ENCODE measurements around the gene CATSPERB.

Gene CATSPERB

DNA sequence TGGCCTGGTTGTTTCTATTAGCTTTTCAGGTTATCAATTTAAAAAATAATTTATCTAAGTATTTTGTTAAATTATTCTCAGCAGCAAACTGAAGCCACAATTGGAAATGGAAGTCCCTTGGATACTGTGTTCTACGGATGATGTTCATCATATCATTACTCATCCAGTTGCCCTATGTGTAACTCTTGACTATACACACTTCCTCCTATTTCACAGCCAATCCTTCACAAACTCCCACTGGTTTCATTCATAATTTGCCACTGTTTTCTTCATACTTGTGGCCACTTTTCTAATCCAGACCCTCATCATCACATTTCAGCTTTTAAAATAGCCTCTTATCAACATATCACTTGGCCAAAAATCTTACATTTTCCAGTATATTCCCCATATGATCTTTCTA lies 84.0 kb downstream of the CATSPERB start (continued):
- TF ChIP-seq, protein P1, sequence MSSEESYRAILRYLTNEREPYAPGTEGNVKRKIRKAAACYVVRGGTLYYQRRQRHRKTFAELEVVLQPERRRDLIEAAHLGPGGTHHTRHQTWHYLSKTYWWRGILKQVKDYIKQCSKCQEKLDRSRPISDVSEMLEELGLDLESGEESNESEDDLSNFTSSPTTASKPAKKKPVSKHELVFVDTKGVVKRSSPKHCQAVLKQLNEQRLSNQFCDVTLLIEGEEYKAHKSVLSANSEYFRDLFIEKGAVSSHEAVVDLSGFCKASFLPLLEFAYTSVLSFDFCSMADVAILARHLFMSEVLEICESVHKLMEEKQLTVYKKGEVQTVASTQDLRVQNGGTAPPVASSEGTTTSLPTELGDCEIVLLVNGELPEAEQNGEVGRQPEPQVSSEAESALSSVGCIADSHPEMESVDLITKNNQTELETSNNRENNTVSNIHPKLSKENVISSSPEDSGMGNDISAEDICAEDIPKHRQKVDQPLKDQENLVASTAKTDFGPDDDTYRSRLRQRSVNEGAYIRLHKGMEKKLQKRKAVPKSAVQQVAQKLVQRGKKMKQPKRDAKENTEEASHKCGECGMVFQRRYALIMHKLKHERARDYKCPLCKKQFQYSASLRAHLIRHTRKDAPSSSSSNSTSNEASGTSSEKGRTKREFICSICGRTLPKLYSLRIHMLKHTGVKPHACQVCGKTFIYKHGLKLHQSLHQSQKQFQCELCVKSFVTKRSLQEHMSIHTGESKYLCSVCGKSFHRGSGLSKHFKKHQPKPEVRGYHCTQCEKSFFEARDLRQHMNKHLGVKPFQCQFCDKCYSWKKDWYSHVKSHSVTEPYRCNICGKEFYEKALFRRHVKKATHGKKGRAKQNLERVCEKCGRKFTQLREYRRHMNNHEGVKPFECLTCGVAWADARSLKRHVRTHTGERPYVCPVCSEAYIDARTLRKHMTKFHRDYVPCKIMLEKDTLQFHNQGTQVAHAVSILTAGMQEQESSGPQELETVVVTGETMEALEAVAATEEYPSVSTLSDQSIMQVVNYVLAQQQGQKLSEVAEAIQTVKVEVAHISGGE (tag by site-specific recombination; conservative IDR thresholded peaks at IDR 0.05; ENCODE audit: low read depth) = no peak
- TF ChIP-seq, protein P2, sequence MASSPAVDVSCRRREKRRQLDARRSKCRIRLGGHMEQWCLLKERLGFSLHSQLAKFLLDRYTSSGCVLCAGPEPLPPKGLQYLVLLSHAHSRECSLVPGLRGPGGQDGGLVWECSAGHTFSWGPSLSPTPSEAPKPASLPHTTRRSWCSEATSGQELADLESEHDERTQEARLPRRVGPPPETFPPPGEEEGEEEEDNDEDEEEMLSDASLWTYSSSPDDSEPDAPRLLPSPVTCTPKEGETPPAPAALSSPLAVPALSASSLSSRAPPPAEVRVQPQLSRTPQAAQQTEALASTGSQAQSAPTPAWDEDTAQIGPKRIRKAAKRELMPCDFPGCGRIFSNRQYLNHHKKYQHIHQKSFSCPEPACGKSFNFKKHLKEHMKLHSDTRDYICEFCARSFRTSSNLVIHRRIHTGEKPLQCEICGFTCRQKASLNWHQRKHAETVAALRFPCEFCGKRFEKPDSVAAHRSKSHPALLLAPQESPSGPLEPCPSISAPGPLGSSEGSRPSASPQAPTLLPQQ (tag by site-specific recombination; IDR thresholded peaks at IDR 0.05) = no peak
- TF ChIP-seq, protein P3, sequence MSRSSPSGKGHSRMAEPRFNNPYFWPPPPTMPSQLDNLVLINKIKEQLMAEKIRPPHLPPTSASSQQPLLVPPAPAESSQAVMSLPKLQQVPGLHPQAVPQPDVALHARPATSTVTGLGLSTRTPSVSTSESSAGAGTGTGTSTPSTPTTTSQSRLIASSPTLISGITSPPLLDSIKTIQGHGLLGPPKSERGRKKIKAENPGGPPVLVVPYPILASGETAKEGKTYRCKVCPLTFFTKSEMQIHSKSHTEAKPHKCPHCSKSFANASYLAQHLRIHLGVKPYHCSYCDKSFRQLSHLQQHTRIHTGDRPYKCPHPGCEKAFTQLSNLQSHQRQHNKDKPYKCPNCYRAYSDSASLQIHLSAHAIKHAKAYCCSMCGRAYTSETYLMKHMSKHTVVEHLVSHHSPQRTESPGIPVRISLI (tag by site-specific recombination; IDR thresholded peaks at IDR 0.05) = no peak
- TF ChIP-seq, protein P4, sequence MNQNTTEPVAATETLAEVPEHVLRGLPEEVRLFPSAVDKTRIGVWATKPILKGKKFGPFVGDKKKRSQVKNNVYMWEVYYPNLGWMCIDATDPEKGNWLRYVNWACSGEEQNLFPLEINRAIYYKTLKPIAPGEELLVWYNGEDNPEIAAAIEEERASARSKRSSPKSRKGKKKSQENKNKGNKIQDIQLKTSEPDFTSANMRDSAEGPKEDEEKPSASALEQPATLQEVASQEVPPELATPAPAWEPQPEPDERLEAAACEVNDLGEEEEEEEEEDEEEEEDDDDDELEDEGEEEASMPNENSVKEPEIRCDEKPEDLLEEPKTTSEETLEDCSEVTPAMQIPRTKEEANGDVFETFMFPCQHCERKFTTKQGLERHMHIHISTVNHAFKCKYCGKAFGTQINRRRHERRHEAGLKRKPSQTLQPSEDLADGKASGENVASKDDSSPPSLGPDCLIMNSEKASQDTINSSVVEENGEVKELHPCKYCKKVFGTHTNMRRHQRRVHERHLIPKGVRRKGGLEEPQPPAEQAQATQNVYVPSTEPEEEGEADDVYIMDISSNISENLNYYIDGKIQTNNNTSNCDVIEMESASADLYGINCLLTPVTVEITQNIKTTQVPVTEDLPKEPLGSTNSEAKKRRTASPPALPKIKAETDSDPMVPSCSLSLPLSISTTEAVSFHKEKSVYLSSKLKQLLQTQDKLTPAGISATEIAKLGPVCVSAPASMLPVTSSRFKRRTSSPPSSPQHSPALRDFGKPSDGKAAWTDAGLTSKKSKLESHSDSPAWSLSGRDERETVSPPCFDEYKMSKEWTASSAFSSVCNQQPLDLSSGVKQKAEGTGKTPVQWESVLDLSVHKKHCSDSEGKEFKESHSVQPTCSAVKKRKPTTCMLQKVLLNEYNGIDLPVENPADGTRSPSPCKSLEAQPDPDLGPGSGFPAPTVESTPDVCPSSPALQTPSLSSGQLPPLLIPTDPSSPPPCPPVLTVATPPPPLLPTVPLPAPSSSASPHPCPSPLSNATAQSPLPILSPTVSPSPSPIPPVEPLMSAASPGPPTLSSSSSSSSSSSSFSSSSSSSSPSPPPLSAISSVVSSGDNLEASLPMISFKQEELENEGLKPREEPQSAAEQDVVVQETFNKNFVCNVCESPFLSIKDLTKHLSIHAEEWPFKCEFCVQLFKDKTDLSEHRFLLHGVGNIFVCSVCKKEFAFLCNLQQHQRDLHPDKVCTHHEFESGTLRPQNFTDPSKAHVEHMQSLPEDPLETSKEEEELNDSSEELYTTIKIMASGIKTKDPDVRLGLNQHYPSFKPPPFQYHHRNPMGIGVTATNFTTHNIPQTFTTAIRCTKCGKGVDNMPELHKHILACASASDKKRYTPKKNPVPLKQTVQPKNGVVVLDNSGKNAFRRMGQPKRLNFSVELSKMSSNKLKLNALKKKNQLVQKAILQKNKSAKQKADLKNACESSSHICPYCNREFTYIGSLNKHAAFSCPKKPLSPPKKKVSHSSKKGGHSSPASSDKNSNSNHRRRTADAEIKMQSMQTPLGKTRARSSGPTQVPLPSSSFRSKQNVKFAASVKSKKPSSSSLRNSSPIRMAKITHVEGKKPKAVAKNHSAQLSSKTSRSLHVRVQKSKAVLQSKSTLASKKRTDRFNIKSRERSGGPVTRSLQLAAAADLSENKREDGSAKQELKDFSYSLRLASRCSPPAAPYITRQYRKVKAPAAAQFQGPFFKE (tag by site-specific recombination; IDR thresholded peaks at IDR 0.05; ENCODE audit: borderline replicate concordance) = no peak
- TF ChIP-seq GFI1B (tag by site-specific recombination; IDR thresholded peaks at IDR 0.05) (no peak), GLIS2 (tag by site-specific recombination; IDR thresholded peaks at IDR 0.05) (no peak), ZBTB1 (tag by site-specific recombination; IDR thresholded peaks at IDR 0.05) (no peak)

DNA sequence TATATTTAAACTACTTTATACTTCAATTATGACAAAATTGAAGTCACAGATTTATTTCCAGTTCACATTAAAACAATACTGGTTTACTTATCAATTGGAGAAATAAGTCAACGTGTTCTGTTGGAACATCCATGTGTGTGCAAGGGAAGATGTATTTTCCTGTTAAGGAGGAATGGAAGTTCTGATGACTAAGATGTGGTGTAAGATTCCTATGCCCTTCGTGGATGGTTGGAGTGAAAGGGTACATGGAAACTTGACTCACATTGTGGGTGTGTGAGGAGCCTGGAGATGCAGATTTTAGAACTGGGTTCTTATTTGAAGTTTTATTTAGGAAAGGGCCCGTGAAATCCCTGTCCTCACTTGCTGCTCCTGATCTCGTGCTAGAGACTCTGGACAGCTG lies 95.3 kb downstream of the CATSPERB start:
- Histone ChIP-seq H3K9me3 (ENCODE audit: control insufficient read depth, insufficient read depth, low read depth, low read length) (no peaks in the 10 kb centered on the region), H3K4me3 (ENCODE audit: low read depth, low read length) (no peak overlapping the region), H3K36me3 (ENCODE audit: control insufficient read depth in 2 of 2, insufficient read depth in 1 of 2, low read length in 2 of 2) (no peaks in the 10 kb centered on the region), H3K4me1 (ENCODE audit: control insufficient read depth, insufficient read depth, low read length) (no peaks in the 10 kb centered on the region), H3K27ac (ENCODE audit: extremely low read depth, low read depth, low read length) (no peak overlapping the region)
- ChIA-PET POLR2A (no interaction called here), CTCF (no interaction called here)
- TF ChIP-seq ZNF146 (tag by site-specific recombination; IDR thresholded peaks at IDR 0.05) (no peak), ZNF610 (tag by site-specific recombination; IDR thresholded peaks at IDR 0.05; ENCODE audit: borderline replicate concordance) (no peak), ZBTB20 (tag by site-specific recombination; IDR thresholded peaks at IDR 0.05) (no peak), ZNF791 (tag by site-specific recombination; IDR thresholded peaks at IDR 0.05) (no peak), TRIM28 (IDR thresholded peaks at IDR 0.05; ENCODE audit: borderline replicate concordance, low read length) (no peak), ZSCAN30 (tag by site-specific recombination; IDR thresholded peaks at IDR 0.05) (no peak), ZFP37 (tag by site-specific recombination; IDR thresholded peaks at IDR 0.05) (no peak), RBAK (tag by site-specific recombination; IDR thresholded peaks at IDR 0.05) (no peak), ZNF560 (tag by site-specific recombination; IDR thresholded peaks at IDR 0.05; ENCODE audit: borderline replicate concordance) (no peak)
- TF ChIP-seq, protein P2 (tag by site-specific recombination; IDR thresholded peaks at IDR 0.05) = no peak
- TF ChIP-seq, protein P5, sequence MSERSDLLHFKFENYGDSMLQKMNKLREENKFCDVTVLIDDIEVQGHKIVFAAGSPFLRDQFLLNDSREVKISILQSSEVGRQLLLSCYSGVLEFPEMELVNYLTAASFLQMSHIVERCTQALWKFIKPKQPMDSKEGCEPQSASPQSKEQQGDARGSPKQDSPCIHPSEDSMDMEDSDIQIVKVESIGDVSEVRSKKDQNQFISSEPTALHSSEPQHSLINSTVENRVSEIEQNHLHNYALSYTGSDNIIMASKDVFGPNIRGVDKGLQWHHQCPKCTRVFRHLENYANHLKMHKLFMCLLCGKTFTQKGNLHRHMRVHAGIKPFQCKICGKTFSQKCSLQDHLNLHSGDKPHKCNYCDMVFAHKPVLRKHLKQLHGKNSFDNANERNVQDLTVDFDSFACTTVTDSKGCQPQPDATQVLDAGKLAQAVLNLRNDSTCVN (tag by site-specific recombination; optimal IDR thresholded peaks at IDR 0.05) = no peak
- TF ChIP-seq, protein P6, sequence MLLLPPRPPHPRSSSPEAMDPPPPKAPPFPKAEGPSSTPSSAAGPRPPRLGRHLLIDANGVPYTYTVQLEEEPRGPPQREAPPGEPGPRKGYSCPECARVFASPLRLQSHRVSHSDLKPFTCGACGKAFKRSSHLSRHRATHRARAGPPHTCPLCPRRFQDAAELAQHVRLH (tag by site-specific recombination; IDR thresholded peaks at IDR 0.05) = no peak

Data from HEK293 (cell line).